HG03460 (cell line): Measurements from ENCODE around the gene GRID2.

Experiments used
- ATAC-seq: cut with Tn5 transposase; IDR thresholded peaks from one replicate; pipeline ENCODE4 v1.9.1; 2021; ENCODE audit not compliant: unreplicated experiment

Gene GRID2

DNA sequence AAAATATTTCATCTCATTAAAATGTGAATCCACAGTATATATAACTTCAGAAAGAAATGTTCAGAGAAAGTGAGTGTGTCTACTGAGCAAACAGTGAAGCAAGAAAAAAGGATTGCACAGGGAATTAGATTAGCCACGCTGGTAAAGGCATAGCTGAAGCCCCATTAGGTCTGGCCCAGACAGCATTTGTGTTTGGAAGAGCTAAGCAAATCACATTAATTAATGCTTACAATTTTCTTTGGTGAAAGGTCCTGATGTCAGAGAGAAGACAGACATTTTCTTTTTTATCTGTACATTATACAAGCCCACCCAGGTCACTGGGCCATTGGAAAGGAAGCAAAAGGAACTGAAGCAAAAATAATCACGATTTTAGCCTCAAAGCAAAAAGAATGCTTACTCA lies 354.6 kb downstream of the GRID2 start:
- ATAC-seq, result no peak

DNA sequence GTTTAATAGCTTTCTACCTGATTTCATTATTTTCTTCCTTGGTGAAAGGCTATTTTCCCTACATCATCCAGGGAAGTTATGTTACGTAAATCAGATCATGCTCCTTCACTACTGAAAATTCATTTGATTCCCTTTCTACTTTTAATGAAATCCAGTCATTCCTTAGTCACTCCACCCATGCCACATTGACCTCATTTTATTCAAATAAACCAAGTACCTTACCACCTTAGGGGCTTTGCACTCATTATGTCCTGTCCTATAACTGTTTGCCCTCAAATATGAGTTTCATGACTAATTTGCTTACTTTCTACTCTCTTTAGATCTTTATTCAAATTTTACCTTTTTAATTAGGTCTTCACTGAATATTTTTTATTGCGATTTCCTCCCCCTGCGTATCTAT lies 374.0 kb downstream of the GRID2 start:
- ATAC-seq, result no peak

DNA sequence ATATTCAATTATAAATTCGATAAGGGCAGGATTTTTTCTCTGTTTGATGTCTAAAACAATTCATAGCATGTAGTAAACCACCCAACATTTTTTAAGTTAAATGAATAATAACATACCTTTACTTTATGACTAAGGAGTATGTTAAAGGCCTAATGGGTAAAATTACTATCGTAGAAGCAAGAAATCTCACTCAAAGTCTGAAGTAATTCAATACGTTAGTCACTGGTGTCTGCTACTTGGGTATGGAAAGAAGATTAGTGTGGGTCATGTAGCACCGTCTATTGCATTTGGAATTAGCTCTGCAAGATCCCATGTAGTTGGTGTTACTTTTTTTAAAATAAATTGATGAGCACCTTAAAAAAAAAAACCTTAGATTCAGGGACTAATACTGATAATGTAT lies 374.5 kb downstream of the GRID2 start:
- no peak for ATAC-seq

- ATAC-seq, result no peak
These were observed 375.4 kb downstream of the GRID2 start for GRCh38 chr4:92679149-92679548.

DNA sequence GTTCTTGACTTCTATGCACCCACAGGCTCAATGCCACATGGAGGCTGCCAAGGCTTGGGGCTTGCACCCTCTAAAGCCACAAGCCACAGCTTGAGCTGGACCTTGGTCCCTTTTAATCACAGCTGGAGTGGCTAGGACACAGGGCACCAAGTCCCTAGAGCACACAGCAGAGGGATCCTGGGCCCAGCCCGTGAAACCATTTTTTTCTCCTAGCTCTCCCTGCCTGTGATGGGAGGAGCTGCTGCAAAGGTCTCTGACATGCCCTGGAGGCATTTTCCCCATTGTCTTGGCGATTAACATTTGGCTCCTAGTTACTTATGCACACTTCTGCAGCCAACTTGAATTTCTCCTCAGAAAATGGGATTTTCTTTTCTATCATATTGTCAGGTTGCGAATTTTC lies 410.9 kb downstream of the GRID2 start:
- no peak for ATAC-seq

DNA sequence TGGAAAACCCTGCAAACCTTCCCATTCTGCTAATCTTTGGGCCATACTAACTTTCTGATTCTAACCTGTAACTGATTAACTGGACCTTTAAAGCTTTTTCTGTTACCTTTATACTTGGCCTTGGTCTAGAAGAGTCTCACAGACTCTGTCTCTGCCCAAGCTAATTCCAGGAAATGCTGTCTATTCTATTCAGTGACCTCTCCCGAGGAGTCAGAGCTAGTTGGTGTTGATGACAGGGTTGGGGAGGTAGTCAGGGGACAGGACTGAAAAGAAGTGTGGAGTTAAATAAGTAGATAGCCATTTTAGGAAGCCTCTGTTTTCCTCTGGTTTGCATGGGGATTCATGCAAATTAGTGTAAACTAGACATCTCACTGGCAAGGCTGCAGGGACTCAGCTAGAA lies 429.5 kb downstream of the GRID2 start:
- ATAC-seq, result no peak

DNA sequence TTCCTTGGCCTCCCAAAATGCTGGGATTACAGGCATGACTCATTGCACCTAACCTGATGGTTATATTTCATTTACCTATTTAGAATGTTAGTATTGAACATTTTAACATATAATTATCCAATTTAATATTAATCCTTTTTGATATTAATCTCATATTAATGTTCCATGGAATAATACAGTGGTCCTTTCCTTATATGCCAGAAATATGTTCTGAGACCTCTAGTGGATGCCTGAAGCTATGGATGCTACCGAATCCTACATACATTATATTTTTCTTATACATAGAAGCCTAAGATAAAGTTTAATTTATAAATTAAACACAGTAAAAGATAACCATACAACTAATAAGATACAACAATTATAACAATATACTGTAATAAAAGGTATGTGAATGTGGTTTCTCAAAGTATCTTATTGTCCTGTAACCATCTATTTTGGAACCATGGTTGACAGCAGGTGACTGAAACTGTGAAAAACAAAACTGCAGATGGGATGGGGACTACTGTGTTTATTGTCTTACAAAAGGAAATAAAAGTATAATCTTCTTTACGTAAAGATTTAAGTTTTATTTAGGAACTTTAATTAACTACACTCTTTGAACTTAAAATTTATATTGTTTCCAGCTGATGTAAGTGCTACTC lies 431.4 kb downstream of the GRID2 start:
- ATAC-seq, result no peak

DNA sequence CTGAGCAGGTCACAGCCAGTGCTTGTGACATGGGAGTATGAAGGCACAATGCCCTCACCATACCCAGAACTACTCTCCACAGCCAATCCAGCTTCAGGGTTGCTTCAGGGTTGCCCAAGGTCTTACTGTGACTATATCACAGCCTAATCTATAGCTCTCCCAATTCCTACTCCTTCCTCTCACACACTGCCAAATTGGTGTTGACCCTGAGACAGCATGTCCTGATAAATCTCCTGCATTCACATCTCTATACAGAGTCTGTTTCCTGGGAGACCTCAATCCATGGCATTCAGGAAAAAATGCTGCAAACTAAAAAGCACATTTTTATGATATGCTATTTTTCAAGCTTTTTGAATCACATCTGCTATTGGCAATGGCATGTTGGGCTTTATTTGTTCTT lies 456.7 kb downstream of the GRID2 start:
- ATAC-seq, result no peak

DNA sequence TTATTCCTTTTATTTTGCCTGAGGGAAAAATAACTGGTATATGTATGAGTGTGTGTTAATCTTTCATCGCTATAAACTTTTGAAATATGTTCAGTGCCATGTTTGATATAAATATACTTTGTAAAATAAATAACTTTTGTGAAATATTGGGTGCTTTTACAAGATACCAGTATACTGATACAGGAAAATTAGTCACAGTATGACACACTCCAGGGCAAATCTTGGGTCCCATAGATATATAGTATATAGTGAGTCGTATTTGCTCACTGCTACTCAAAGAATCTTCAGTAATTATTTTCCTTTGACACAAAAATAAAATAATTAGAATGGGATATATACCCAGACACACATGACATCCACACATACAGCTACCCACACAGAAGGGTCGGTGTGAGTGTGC lies 472.3 kb downstream of the GRID2 start:
- ATAC-seq, result no peak

DNA sequence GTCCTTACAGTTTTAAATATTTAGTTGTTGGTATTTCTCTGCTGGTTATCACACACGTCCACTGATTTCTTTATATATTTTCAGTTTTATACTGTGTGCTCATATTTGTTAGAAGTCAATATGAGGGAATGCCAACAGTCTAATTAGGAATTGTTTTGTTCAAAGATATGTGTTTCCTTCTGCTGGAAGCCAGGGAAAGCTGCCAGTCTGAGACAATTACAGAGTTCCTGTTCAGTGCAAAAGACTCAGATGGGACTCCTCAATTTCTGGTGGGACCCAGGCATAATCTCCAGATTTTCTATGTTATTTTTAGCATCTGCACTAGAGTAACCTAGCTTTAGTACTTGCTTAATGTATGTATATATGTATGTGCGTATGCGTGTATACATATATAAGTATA lies 486.0 kb downstream of the GRID2 start:
- no peak for ATAC-seq

DNA sequence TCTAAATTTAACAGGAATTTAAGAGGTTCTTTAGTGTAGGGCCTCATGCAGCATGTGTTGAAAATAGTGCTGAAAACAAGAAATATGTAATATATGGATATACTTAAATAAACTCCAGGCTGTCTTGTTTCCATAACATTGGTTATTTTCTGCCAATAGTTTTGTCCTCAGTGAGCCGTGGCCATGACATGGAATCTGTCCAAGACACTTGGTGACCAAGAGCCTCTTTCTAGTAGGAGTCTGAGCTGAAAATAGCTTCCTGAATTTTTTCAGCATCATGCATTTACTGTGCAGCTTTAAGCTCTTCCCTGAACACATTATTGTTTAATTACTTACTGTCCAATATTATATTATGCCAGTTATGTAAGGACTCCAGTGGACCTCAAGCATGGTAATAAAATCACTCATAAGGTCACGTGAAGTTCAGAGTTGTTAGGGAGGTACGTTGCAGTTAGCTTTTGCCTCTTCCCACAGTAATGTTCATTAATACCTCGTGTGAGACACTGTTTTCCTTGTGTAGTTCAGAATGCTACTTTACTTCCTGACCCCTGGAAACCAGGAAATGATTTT lies 488.2 kb downstream of the GRID2 start:
- ATAC-seq, result no peak

GRCh38 chr4:92809381-92809780 lies 505.6 kb downstream of the GRID2 start:
- ATAC-seq, result no peak

DNA sequence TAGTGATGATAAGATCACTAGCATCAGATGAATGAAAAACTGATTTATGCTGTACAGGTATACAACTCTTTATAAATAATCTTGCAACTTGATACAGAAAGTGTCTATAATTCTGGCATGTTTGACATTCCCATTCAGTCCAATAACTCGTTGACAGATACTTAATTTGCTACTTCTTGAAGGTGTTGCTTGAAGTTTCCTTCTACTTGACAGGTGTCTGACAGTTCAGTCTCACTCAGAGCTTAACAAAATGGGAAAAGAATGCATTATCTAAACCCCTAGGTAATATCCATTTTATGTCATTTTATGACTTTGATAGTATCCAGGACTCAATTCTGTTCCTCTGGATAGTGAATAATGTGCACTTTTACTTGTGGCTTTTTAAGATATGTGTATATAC lies 508.9 kb downstream of the GRID2 start:
- no peak for ATAC-seq

- ATAC-seq, result no peak
These were observed 510.9 kb downstream of the GRID2 start for GRCh38 chr4:92814677-92815076.

GRCh38 chr4:92825256-92825655 lies 521.5 kb downstream of the GRID2 start:
- ATAC-seq, result no peak

- ATAC-seq, result no peak
These were observed 522.0 kb downstream of the GRID2 start for GRCh38 chr4:92825791-92826190.

DNA sequence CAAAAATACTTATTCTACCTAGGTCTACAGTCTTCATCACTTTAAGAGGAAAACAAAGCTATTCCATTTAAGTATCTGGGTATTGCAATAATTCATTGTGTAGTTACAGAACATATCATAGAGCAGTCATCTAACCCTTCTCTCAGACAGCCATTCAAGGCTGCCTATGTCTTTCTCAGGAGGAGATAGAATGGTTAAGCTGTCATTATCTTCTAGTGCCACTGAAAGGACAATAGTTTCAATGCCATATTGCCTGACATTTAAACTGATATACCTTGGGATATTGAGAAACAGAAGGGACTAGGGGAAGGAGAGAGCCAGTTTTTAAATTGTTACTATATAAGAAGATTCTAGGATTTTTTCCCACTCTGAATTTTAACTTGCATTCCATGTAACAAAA lies 527.0 kb downstream of the GRID2 start:
- ATAC-seq, result no peak

DNA sequence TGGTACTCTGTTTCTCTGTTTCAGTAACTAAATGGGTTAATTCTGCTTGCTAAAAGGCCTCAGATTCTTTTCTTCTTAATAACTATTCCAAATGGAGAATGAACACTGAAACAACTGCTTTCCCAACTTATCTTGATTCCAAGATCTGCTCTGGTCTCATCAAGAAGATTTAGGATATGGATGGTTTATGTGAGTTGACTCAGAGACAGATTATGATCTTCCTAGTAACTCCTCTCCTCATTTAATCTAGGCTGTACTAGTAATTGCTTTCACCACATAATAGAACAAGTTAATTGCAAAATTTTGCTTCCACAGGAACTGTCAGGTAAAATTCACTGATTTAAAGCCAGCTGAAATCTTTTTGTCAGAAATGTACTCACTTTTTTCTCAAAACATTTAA lies 537.1 kb downstream of the GRID2 start:
- ATAC-seq, result no peak

- no peak for ATAC-seq
These were observed 540.0 kb downstream of the GRID2 start for GRCh38 chr4:92843784-92844183.

GRCh38 chr4:92847026-92847425 lies 543.3 kb downstream of the GRID2 start:
- ATAC-seq, result no peak

DNA sequence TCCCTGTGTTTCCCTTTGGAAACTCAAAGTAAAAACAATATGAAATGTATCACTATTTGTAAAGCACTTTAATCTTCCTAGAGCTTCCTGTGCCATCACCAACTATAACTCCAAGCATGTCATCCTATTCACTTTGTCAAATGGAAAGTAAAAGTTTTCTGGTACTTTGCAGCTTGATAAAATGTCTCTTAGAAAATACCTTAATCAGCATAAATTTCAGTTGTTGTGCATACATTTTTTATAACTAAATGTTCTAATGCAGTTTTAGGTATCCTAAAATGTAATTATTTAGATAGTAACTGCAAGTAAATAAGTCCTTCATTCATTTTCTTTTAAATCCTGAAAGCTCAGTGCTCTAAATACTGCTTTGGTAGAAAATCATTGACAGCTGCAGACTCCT lies 558.7 kb downstream of the GRID2 start:
- ATAC-seq, result no peak

DNA sequence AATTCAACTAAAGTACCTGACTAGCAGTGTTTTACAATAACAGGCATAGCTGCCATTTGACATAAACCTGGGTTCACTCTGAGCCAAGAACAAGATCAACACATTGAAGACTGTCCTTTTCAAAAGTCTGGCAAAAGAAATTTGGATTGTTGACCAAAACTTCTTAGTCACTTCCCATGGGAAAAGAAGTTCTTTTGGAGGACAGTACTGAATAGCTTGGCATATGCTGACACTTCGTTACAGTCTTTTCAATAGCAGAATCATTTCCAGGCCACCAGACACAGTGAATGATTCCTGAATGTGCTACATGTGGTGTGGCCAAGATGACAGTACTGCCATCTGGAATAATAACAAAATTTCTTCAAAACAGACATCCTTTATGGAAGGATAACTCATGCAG lies 560.3 kb downstream of the GRID2 start:
- ATAC-seq, result no peak

GRCh38 chr4:92872604-92873003 lies 568.8 kb downstream of the GRID2 start:
- no peak for ATAC-seq
